Lower leg skin (tissue), 3 donors: ENCODE results near the gene KIF27.
"Not testable (repeated sequence)": the region's sequence is repeated elsewhere in the genome, so short reads cannot be mapped to it uniquely, and the experiment has no call there.

ENCODE experiments used
- POLR2A ChIP-seq, 2 donors: fragments of 450-650 bp; IDR thresholded peaks; one replicate each; pipeline ENCODE4 v1.6.1; 2016 to 2017; ENCODE audit warnings: antibody characterized with exemption in 2 of 2, mild to moderate bottlenecking in 1 of 2, moderate library complexity in 1 of 2
- TF ChIP-seq, protein P1 (sequence below), 3 donors: fragments of 450-650 bp; IDR thresholded peaks; one replicate each; pipeline ENCODE4 v1.5.1; 2016; ENCODE audit warnings: antibody characterized with exemption in 3 of 3, mild to moderate bottlenecking in 3 of 3, moderate library complexity in 2 of 3

- TF ChIP-seq POLR2A (IDR thresholded peaks at IDR 0.05), result not testable (repeated sequence)
- TF ChIP-seq, protein P1, sequence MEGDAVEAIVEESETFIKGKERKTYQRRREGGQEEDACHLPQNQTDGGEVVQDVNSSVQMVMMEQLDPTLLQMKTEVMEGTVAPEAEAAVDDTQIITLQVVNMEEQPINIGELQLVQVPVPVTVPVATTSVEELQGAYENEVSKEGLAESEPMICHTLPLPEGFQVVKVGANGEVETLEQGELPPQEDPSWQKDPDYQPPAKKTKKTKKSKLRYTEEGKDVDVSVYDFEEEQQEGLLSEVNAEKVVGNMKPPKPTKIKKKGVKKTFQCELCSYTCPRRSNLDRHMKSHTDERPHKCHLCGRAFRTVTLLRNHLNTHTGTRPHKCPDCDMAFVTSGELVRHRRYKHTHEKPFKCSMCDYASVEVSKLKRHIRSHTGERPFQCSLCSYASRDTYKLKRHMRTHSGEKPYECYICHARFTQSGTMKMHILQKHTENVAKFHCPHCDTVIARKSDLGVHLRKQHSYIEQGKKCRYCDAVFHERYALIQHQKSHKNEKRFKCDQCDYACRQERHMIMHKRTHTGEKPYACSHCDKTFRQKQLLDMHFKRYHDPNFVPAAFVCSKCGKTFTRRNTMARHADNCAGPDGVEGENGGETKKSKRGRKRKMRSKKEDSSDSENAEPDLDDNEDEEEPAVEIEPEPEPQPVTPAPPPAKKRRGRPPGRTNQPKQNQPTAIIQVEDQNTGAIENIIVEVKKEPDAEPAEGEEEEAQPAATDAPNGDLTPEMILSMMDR (IDR thresholded peaks at IDR 0.05), result not testable (repeated sequence)
Observed at GRCh38 chr9:83881687-83882408, 39.4 kb downstream of the KIF27 start.
